Amniotic epithelial cell (primary cell): ENCODE data around the gene ZCCHC17.
A peak's percentile ranks its signal among the peaks of the same experiment; 100 is the strongest.

Source experiments
- DNase-seq: peaks from one replicate; pipeline ENCODE4 v3.0.0-alpha.2; 2010; ENCODE audit warnings: low read depth

The ZCCHC17 gene

GRCh38 chr1:31306278-31306677 lies 9.4 kb downstream of the ZCCHC17 start:
- peak; percentile 98 for DNase-seq

- DNase-seq: no peak
Observed at GRCh38 chr1:31308036-31308435, 11.2 kb downstream of the ZCCHC17 start.

GRCh38 chr1:31310198-31310597 lies 13.4 kb downstream of the ZCCHC17 start:
- DNase-seq: no peak

- DNase-seq: no peak
Observed at GRCh38 chr1:31315902-31316301, 19.1 kb downstream of the ZCCHC17 start.

- DNase-seq: no peak
Observed at GRCh38 chr1:31318146-31318545, 21.3 kb downstream of the ZCCHC17 start.

- no peak for DNase-seq
Observed at GRCh38 chr1:31324093-31324492, 27.3 kb downstream of the ZCCHC17 start.

GRCh38 chr1:31324992-31325391 lies 28.2 kb downstream of the ZCCHC17 start:
- no peak for DNase-seq

GRCh38 chr1:31326461-31326860 lies 29.6 kb downstream of the ZCCHC17 start:
- no peak for DNase-seq

GRCh38 chr1:31327381-31327780 lies 30.5 kb downstream of the ZCCHC17 start:
- peak; percentile 81 for DNase-seq

- DNase-seq: peak; percentile 49
Observed at GRCh38 chr1:31335007-31335406, 38.2 kb downstream of the ZCCHC17 start.

GRCh38 chr1:31336687-31337467 lies 40.0 kb downstream of the ZCCHC17 start:
- DNase-seq: peak; percentile 14

- DNase-seq: no peak
Observed at GRCh38 chr1:31344503-31344902, 47.7 kb downstream of the ZCCHC17 start.

GRCh38 chr1:31345635-31346034 lies 48.8 kb downstream of the ZCCHC17 start:
- DNase-seq: no peak

GRCh38 chr1:31346785-31347184 lies 50.0 kb downstream of the ZCCHC17 start:
- DNase-seq: no peak

GRCh38 chr1:31348449-31348848 lies 51.6 kb downstream of the ZCCHC17 start:
- DNase-seq: no peak

- DNase-seq: peak; percentile 58
Observed at GRCh38 chr1:31354283-31354682, 57.5 kb downstream of the ZCCHC17 start.

- no peak for DNase-seq
Observed at GRCh38 chr1:31356427-31356826, 59.6 kb downstream of the ZCCHC17 start.

GRCh38 chr1:31361607-31362006 lies 64.8 kb downstream of the ZCCHC17 start:
- no peak for DNase-seq

GRCh38 chr1:31362032-31362431 lies 65.2 kb downstream of the ZCCHC17 start:
- DNase-seq: no peak

- DNase-seq: no peak
Observed at GRCh38 chr1:31364561-31365250, 67.9 kb downstream of the ZCCHC17 start.

- DNase-seq: no peak
Observed at GRCh38 chr1:31366796-31367195, 70.0 kb downstream of the ZCCHC17 start.

- DNase-seq: no peak
Observed at GRCh38 chr1:31368611-31369107, 71.8 kb downstream of the ZCCHC17 start.

GRCh38 chr1:31370021-31370420 lies 73.2 kb downstream of the ZCCHC17 start:
- DNase-seq: no peak
